Forelimb muscle (tissue), 1 donor: ENCODE results near the gene WNT3A. TPM values are rescaled to one million over a fixed set of nuclear protein-coding genes. Genes with fewer than 3 reads are reported as not detected.

Experiments
- DNase-seq: peaks from one replicate; pipeline ENCODE4 v3.0.0-alpha.2; 2013; ENCODE audit warnings: low read depth
- polyA plus RNA-seq: library from polyadenylated mRNA; unstranded; fragments of 120-200 nt; gene quantifications from one replicate; pipeline ENCODE4 v1.2.1, GENCODE V29; 2013; ENCODE audit not compliant: insufficient read length

WNT3A gene
- polyA plus RNA-seq, 1 donor, result not detected

DNA sequence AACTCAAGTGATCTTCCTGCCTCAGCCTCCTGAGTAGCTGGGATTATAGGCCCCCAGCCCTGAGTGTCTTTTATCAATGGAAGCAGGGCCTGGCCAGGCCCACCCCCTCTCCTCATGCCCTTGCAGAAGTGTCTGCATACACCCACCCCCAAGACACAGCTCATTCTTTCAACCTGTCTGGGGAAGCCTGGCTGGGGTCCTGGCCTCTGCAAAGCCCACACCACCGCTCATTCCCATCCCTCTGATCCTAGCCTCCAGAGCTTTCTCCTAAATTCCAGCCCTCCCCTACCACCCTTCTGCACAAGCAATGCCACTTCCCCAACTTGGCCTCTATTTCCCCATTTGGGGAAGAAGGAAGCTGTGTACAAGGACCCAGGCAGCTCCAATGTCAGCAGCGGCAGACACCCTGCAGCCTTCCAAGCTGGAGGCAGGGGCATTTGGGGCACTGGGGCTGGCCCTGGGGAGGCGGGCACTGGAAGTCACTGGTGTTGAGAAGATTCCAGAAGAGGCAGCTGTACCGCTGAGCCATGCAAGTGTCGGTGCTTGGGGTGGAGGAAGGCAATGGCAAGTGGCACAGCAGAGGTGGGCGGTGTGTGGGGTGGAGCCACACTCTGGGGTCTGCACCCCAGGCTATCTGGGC lies 42.0 kb downstream of the WNT3A start:
- no peak for DNase-seq

DNA sequence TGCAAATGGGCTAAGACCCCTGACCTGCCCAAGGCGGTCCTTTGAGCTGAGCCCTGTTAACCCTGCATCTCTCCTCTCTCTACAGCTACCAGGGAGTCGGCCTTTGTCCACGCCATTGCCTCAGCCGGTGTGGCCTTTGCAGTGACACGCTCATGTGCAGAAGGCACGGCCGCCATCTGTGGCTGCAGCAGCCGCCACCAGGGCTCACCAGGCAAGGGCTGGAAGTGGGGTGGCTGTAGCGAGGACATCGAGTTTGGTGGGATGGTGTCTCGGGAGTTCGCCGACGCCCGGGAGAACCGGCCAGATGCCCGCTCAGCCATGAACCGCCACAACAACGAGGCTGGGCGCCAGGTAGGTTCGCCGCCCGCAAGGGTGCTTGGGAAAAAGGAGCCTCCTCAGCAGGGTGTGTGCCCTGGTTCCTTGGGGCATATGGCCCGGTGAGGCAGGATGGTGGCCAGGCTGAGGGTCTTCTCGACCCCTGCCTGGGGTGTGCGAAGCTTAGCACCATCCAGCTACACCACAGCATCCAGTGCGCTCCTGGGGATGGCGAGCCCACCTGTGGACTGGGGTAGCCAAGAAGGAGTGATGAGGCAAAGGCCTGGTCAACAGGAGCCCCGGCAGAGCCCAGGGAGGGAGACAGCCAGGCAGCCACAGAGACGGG lies 43.9 kb downstream of the WNT3A start:
- DNase-seq, result no peak

DNA sequence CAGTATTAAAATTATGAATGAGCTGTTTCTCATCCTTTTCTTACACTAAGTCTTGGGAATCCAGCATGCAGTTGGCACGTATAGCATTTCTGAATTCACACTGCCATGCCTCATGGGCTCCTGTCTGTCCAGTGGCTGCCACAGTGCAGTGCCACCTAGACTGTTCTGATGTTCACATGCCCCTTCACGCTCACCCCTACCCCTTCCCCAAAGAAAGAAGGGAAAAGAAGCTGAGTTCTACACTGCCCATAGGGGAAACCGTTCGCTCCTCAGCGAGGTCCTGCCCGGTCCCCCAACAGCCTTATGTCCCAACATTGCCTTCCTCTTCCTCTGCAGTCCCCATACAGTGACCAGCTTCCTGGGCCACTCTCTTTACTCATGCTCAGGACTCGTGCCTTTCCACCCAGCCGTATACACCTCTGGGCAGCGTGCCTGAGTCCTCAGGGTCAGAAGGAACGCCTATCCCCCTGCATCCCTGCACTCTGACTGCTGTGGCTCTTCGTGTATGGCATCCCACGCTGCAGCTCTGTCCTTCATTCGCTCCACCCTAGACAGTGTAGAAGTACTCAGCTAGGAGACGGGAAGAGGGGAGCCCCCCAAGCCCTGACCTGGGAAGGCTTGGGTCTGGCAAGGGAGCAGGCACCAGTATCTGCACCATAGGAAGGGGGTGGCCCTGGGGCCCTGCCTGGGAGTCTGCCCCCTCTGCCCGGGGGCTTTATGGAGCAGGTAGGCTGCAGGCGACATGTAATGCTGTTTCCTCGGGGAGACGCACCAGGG lies 51.6 kb downstream of the WNT3A start:
- DNase-seq, result no peak

DNA sequence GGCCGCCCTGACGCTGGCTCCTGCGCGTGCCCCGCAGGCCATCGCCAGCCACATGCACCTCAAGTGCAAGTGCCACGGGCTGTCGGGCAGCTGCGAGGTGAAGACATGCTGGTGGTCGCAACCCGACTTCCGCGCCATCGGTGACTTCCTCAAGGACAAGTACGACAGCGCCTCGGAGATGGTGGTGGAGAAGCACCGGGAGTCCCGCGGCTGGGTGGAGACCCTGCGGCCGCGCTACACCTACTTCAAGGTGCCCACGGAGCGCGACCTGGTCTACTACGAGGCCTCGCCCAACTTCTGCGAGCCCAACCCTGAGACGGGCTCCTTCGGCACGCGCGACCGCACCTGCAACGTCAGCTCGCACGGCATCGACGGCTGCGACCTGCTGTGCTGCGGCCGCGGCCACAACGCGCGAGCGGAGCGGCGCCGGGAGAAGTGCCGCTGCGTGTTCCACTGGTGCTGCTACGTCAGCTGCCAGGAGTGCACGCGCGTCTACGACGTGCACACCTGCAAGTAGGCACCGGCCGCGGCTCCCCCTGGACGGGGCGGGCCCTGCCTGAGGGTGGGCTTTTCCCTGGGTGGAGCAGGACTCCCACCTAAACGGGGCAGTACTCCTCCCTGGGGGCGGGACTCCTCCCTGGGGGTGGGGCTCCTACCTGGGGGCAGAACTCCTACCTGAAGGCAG lies 52.3 kb downstream of the WNT3A start:
- DNase-seq, result no peak

DNA sequence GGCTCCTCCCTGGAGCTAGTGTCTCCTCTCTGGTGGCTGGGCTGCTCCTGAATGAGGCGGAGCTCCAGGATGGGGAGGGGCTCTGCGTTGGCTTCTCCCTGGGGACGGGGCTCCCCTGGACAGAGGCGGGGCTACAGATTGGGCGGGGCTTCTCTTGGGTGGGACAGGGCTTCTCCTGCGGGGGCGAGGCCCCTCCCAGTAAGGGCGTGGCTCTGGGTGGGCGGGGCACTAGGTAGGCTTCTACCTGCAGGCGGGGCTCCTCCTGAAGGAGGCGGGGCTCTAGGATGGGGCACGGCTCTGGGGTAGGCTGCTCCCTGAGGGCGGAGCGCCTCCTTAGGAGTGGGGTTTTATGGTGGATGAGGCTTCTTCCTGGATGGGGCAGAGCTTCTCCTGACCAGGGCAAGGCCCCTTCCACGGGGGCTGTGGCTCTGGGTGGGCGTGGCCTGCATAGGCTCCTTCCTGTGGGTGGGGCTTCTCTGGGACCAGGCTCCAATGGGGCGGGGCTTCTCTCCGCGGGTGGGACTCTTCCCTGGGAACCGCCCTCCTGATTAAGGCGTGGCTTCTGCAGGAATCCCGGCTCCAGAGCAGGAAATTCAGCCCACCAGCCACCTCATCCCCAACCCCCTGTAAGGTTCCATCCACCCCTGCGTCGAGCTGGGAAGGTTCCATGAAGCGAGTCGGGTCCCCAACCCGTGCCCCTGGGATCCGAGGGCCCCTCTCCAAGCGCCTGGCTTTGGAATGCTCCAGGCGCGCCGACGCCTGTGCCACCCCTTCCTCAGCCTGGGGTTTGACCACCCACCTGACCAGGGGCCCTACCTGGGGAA lies 53.0 kb downstream of the WNT3A start:
- DNase-seq, result no peak

DNA sequence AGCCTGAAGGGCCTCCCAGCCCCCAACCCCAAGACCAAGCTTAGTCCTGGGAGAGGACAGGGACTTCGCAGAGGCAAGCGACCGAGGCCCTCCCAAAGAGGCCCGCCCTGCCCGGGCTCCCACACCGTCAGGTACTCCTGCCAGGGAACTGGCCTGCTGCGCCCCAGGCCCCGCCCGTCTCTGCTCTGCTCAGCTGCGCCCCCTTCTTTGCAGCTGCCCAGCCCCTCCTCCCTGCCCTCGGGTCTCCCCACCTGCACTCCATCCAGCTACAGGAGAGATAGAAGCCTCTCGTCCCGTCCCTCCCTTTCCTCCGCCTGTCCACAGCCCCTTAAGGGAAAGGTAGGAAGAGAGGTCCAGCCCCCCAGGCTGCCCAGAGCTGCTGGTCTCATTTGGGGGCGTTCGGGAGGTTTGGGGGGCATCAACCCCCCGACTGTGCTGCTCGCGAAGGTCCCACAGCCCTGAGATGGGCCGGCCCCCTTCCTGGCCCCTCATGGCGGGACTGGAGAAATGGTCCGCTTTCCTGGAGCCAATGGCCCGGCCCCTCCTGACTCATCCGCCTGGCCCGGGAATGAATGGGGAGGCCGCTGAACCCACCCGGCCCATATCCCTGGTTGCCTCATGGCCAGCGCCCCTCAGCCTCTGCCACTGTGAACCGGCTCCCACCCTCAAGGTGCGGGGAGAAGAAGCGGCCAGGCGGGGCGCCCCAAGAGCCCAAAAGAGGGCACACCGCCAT lies 53.8 kb downstream of the WNT3A start:
- DNase-seq, result no peak

DNA sequence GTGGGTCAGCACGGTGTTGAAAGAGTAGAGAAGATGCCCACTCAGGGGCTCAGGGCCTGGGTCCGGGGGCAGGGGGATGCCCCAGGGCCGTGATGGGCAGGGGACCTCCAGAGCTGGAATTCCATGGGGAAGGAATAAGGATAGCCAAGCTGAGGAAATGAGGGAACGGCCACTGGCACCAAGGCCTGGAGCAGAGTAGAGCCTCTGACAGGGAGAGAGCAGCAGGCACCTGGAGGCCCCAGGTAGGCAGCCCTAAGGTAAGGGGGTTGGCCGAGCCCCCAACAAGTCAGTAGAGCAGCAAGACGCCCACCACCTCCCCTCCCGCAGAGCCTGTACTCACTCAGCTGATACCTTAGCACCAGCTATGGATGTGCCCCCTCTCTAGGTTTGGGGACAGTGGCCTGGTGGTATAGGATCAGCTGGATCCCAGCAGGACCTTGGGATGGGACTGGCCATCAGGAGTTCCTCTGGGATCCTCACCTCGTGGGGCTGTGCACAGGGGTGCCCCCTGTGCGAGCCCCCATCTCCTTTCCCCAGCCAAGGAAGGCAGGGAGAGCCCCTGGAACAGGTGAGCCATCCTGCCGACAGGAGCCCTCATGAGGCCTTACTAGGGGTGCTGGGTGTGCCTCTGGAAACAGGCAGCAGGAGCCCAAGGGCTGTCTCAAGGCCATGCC lies 54.8 kb downstream of the WNT3A start:
- DNase-seq, result no peak

DNA sequence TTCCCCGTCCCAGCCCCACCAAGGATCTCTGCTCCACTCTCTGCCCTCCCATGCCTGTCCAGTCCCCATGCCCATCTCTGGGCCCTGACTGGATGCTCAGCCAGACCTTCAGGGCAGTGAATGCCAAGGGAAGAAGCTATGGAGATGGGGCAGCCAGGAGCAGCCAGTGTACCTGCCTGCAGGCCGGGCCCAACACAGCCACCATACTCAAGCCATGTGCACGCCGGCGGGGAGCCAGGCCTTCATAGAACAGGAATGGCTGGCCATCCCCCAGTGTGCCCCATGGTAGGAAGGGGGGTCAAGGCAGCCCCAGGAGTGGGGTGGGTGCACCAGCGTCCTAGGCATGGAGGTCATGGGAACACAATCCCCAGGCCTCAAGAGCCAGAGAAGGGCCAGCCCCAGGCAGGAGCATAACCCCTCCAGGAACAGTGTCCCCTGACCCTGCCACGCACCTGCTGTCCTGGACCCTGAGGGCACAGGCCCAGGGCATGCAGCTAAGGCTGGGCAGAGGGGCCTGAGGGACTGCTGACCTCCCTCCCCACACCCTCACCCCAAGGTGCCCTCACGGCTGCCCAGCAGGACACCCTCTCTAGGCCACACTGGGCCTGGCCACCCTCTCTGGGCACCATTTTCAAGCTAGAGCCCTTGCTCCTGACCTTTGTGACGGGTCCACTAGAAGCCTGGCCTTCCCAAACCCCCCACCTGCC lies 55.4 kb downstream of the WNT3A start:
- DNase-seq, result no peak

DNA sequence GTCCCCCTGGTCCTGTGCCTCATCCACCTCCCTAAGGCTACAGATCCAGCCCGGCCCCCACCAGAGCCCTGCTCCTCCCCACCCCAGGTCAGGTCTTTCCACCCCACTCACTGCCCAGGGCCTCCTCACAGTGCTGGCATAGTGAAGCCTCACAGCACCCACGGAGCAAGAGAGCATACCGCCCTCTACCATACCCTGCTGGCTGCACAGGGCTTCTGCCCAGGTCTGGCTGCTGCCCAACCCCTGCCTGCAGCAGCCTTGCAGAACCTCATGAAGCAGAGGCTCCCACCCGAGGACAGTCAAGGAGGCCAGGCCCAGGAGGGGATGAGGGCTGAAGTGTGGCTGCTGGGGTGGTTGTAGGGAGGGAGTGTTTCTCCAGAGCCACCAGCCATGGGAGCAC lies 56.0 kb downstream of the WNT3A start:
- no peak for DNase-seq

DNA sequence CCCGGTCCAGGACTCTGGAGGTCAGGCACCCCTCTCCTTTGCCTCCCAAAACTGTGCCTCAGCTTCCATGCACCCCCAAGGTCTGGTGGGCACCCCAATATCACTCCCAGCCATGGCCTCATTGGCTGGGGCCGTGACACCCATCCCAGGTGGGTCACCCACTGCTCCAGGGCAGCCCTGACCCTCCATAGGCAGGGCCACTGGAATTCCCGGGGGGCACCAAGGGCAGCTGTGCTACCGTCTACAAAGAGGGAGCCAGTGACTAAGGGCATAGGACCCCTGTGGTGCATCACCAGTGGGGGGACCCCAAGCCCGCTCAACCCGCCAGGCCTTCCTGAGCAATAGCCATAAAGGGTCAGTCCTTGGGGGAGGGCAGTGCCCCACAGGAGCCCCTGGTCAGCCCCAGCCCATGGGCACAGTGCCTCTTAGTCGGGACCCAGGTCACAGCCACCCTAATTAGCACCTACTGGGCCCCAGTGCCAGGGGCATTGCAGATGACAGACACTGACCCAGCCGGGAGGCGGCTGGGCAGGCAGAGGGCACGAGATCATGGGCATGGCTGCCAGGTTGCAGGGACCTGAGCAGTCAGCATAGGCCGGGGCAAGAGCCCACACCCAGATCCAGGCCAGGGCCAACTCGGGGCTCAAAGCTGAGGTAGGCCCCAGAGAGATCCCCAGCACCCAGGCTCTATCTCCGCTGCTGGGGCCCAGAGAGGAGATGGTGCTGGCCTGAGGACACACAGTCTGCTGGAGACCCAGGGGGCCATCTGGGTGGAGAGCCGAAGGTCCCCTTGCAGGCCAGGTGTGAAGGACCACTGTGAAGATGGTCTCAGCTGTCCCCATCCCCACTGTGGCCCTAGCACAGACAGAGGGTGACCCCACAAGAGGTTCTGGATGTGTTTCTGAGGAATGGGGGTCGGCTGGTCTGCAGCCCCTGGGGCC lies 56.7 kb downstream of the WNT3A start:
- no peak for DNase-seq

DNA sequence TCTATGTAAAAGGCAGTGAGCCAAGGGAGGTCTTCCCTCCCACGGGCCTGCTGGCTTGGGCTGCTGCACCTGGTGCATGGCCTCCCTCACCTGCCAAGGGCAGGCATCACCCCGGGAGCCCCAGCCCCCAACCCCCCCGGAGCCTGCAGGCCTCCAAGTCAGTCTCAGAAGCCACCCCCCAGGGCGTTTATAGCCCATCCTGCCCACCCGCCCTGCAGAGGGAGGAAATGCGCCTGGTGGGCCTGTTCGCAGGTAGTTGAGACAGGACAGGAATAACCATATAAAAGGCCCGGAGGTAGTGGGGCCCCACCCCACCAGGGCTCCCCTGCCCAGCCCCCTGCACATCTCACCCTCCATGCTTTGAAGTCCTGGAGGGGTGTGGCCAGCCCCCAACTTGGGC lies 57.5 kb downstream of the WNT3A start:
- no peak for DNase-seq

DNA sequence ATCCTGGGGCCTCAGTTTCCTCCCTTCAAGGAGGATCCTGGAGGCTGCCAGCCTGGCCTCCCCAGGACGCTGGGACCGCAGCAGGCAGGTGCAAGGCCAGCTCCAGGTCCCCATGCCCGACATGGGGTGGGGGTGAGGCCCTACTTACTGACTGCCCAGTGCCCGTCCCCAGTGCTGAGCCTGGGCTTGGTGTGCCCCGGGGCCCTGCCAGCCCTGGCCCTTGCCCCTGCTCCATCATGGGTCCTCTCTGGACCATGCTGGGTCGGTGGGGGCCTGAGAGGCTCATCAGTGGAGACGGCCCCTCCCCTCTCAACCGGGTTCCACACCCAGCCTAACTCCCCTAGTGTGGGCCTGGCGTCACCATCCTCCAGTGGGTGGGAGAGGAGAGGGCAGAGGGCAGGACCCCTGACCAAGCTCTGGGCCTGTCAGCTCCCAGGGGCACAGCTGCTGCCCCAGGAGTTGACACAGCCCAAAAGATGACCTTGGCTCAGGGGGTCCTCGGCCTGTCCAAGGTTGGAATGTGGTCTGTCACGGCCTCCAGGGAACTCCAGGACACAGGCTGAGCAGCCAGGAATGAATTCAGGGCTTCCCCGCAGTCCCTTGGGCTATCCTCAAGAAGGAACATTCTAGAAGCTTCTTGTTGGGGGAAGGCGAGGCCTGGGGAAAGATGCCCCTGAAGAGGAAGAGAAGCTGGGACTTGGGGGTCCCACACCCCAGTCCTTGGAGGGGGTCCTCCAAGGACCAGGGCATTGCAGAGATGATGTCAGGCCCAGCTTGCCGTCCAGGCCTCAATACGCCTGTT lies 58.1 kb downstream of the WNT3A start:
- no peak for DNase-seq

DNA sequence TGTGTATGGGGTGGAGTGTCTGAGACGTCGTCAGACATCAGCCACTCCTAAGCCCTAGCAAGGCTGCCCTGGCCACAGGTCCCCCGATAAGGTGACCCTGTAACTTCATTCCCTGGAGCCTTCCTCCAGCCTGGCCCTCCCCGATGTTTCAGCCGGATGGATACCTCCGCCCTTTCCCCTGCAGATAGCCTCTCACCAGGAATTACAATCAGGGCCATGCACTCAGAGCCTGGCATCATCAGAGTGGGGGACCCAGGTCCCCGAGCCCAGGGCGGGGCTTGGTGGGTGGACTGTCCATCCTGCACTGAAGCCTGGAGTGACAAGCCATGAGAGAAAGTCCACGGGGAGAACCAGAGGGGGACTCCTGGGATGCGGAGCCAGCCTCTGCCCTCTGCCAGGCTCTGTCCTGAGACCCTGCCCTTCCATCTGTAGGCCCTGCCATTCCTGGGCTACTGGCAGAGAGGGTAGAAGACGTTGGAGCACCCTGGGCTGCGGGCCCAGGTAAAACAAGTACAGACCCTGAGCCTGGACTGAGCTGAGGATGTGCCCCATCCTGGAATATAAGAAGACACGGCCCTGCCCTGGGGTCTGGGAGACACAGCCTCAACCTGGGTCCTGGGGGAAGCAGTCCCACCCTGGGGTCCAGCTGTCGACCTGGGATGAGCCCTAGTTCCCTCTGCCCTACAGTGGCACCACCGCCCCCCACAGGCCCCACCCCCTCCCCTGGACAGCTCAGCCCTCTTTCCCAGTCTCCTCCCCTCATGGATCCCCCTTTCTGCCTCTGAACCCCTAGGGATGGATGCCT lies 58.9 kb downstream of the WNT3A start:
- DNase-seq, result no peak

DNA sequence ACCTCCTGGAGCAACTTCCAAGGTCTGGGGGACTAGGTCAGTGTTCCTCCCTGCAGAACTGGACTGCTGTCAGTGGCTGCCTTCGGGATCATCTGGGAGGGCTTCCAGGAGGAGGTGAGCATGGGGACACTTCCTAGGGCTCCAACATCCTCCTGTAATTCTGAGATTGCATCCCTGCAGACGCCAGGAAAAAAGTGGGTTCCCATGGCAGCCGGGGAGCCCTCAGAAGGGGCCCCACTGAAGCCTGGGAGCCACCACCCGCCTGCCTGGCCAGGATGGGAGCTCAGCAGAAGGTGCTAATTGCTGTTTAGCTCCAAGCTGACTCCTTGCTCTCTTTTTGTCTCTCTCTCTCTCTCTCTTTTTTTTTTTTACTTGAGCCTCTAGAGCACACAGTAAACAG lies 59.6 kb downstream of the WNT3A start:
- no peak for DNase-seq

DNA sequence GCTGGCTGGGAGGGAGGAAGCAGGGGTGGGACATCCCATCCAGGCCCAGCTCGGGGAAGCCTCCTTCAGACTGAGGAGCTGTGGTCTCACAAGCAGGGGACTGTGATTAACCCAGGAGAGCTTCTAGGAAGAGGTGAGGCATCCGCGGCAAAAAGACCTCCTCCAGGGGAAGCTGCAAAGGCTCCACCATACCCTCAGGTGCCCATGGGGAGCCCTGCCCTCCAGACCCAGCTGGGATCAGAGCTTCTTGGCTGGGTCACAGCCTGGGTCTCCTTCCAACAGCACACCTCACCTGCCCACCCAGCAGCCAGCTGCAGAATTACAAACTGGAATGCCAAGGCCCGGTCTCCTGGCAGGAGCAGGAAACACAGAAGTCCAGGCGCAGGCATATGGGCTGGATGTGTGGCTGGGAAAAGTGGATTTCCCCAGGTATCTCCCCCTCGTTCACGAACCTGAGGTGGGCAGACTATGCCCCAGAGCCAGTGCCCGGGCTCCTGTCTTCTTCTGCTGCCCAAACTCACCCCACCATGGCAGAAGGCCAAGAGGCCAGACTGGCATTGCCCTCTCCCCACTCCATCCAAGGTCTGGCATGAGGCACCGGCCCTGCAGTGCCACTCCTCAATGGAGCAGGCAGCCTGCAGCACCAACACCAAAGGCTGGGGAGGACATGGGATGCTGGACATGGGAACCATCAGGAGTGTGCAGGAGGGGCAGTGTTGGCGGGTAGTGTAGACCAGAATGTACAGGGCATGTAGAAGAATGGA lies 60.3 kb downstream of the WNT3A start:
- DNase-seq, result no peak

DNA sequence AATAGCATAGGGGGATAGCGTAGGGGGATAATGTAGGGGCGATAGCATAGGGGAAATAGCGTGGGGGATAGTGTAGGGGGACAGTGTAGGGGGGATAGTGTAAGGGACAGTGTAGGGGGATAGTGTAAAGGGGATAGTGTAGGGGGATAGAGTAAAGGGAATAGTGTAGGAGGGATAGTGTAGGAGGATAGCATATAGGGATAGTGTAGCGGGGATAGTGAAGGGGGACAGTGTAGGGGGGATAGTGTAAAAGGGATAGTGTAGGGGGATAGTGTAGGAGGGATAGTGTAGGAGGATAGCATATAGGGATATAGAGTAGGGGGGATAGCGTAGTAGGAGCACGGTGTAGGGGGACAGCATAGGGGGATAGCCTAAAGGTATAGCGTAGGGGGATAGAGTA lies 61.6 kb downstream of the WNT3A start:
- no peak for DNase-seq
